ENCODE measurements around the gene NGEF.

GRCh38 chr2:233048569-233049193 lies 35.6 kb upstream of the NGEF start:
- TF ChIP-seq CTCF (IDR thresholded peaks at IDR 0.05; ENCODE audit: insufficient read depth, low read length): no peak
- TF ChIP-seq POLR2AphosphoS5 (IDR thresholded peaks at IDR 0.05; ENCODE audit: low read depth): no peak
- no peak for TF ChIP-seq REST (IDR thresholded peaks at IDR 0.05; ENCODE audit: insufficient replicate concordance, low read depth)
